GM20431 (cell line): ENCODE measurements around the gene BMP7.

Experiments used
- in situ Hi-C: fragments of 300-500 bp; cut with MseI, MboI; formaldehyde crosslinking; loops from one replicate; pipeline ENCODE4 v1.15.0; 2020; ENCODE audit warnings: low sequenced_read_pairs; ENCODE audit not compliant: unreplicated experiment

The BMP7 gene

GRCh38 chr20:57236813-57237584 lies 29.4 kb downstream of the BMP7 start:
- in situ Hi-C loops, result no loop called here

- in situ Hi-C loops, result no loop called here
Observed at GRCh38 chr20:57234556-57235251, 31.7 kb downstream of the BMP7 start.

GRCh38 chr20:57231951-57232428 lies 34.5 kb downstream of the BMP7 start:
- in situ Hi-C loops, result no loop called here

DNA sequence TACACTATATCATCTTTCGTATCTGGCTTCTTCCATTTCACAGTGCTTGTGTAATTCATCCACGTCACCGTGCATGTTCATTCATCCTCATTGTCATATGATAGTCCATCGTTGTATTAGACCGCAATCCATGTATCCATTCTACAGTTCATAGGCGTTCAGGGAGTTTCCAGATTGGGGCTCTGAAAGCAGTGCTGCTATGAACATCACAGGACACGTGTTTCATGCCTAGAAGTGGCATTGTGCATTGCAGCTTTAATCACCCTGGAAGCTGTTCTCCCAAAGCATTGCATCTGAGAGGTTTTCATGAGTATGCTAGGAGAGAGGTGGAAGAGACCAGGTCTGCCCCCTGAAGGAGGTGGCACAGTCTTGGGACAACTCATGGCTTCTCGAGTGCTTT lies 35.3 kb downstream of the BMP7 start:
- in situ Hi-C loops, result no loop called here

GRCh38 chr20:57230247-57230646 lies 36.2 kb downstream of the BMP7 start:
- in situ Hi-C loops, result no loop called here

GRCh38 chr20:57229490-57229889 lies 37.0 kb downstream of the BMP7 start:
- in situ Hi-C loops, result no loop called here

- in situ Hi-C loops, result no loop called here
Observed at GRCh38 chr20:57225830-57226229, 40.6 kb downstream of the BMP7 start.

- in situ Hi-C loops, result no loop called here
Observed at GRCh38 chr20:57225197-57225733, 41.2 kb downstream of the BMP7 start.

DNA sequence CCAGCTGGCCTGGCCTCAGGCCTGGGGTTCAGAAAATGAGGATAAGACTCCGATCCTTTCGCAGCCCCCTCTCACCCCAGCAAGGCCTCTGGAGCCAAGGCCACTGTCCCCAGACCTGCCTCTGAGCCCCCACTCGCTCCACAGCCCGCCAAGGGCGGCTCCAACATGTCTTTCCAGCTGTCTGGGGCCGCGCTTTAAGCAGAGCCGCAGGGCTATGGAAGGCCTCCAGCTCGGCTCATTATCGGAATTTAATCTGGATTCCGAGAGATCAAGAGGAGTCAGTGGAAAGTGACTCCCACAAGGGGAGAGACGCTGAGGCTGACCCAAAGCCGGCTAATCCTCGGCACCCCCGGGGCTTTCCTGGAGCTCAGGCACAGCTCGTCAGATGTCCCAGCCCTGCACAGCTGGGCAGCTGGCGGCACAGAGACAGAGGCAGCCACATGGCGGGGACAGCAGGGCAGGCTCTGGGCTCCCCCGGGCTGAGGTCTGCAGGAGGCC lies 41.8 kb downstream of the BMP7 start:
- in situ Hi-C loops, result no loop called here

- in situ Hi-C loops, result no loop called here
Observed at GRCh38 chr20:57223648-57224489, 42.6 kb downstream of the BMP7 start.

DNA sequence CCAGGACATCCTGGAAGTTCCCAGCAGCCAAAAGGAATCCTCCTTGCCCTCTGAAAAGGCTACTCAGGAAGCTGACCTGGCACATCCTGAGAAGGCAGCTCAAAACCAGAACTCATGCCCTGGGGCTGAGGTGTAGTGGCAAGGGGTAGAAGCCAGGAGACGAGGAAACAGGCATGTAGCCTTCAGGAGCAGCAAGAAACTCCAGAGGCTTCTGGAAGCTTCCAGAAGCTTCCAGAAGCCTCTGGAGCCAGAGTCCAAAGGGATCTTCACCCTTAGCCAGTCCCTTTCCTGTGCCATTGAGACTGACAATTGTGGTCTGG lies 43.9 kb downstream of the BMP7 start:
- in situ Hi-C loops, result no loop called here

DNA sequence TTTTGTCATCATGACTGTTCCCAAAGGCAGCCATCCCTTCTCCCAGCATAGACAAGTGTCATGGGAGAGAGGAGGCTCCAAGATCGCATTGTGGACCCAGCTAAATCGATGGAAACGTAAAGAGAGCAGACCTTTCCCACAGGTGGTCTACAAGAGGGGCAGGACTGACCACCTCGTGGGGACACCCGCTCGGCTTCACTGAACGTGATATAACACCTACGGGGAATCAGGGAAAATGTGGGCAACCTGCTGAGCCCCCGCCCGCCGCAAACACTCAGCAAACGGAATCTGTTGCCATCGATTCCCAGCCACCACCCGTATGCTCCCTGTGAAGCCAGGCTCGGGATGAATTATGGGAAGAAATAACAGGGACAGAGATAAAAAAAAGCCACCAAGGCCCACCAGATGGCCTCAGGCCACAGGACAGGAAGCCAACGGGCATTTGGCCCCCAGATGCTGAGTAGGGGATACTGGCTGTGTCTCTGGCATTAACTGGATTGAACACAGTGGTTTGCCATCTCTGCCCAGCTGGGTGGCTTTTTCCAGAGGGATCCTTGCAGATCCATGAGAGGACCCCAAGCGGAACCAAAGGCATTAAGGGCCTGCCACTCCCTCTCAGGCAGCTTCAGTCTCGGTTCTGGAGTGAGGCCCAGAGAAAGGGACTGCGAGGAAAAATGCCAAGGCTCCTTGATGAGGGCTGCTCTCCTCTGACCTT lies 44.4 kb downstream of the BMP7 start:
- in situ Hi-C loops, result no loop called here

DNA sequence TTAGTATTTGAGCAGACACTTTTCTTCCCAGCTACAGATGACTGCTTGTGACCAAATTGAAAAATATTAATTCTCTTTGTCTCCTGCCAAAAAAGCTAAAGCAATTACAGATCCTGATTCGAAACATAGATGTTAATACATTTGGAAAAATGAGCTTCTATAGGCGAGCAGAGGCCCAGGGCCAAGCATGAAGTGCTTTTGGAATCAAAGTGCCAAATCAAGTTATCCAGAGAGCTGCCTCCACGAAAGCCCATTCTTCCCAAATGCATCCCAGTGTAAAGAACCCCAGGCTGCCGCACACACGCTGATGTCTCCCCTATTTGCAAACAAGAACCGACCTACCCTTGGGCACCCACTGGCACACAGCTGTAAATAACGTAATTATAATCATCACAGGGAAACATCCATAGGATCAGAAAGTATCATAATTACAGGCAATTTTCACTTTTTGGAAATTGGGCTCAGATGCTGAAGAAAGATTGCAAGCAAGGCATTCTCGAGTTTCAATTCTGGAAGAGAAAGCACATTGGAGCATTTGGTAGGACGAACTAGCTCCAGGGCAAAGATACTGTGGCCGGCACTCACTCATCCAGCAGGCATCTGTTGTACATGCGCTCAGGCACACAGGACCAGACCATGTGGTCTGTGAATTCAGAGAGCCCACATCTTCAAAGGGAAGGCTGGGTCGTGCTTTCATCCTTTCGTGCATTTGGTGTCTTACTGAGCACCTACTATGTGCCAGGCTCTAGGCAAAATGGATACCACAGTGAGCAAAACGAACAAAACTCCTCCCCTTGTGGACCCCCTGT lies 45.9 kb downstream of the BMP7 start:
- in situ Hi-C loops, result no loop called here

GRCh38 chr20:57219071-57219677 lies 47.3 kb downstream of the BMP7 start:
- in situ Hi-C loops, result no loop called here

- in situ Hi-C loops, result no loop called here
Observed at GRCh38 chr20:57218489-57218888, 48.0 kb downstream of the BMP7 start.

- in situ Hi-C loops, result no loop called here
Observed at GRCh38 chr20:57217802-57218201, 48.6 kb downstream of the BMP7 start.

GRCh38 chr20:57216669-57217068 lies 49.8 kb downstream of the BMP7 start:
- in situ Hi-C loops, result no loop called here

DNA sequence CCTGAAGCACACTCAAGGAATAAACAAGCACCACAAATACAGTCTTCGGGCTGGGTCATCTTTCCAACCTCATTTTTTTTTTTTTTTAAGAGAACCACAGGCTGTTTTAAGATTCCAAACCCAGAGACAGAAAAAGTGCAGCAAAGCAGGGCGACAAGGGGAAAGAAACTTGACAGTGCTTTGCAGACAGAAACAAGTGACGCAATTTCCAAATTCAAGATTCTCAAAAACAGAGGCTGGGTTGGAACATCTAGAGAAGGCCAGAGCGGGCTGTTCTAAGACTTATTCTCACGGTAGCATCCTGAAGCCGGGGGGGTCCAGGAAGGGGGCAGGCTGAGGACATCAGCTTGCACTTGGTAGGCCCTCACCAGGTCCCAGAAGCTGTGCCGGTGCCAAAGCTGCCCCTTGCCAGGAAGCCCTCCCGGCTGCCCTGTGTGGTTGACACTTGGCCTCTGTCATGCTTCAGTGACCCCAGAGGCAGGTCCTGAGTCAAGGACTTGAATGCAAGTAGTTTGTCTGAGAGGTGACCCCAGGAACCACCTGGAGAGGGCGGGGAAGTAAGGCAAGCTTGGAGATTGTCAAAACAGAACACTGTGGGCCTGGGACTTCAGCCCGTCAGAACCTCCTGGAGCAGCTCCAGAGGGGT lies 50.5 kb downstream of the BMP7 start:
- in situ Hi-C loops, result no loop called here
